OCI-LY1 (cell line): ENCODE measurements around the gene RGS9.

Experiments
- H2AFZ ChIP-seq: fragments of 200-600 bp; sonication (generic), shearing (Covaris generic); 2 replicates; pipeline ENCODE4 v1.6.0; 2014; ENCODE audit warnings: antibody characterized with exemption, mild to moderate bottlenecking, low read length
- H3F3A ChIP-seq: fragments of 200-600 bp; sonication (generic), shearing (Covaris generic); 2 replicates; pipeline ENCODE4 v1.6.0; 2014; ENCODE audit warnings: mild to moderate bottlenecking, antibody characterized with exemption, low read length, moderate library complexity; ENCODE audit not compliant: insufficient read depth
- H3K27ac ChIP-seq: fragments of 200-600 bp; sonication (generic); 2 replicates; pipeline ENCODE4 v1.5.1; 2014; ENCODE audit warnings: low read length, mixed run types, mild to moderate bottlenecking, low read depth; ENCODE audit not compliant: poor library complexity, severe bottlenecking
- H3K27me3 ChIP-seq: fragments of 200-600 bp; sonication (generic); 2 replicates; pipeline ENCODE4 v1.6.0; 2014; ENCODE audit warnings: antibody characterized with exemption, mild to moderate bottlenecking, low read length, moderate library complexity; ENCODE audit not compliant: insufficient read depth
- H3K36me3 ChIP-seq: fragments of 200-600 bp; sonication (generic); 2 replicates; pipeline ENCODE4 v1.6.1; 2014; ENCODE audit warnings: mild to moderate bottlenecking, antibody characterized with exemption, low read length, moderate library complexity, mixed read lengths; ENCODE audit not compliant: insufficient read depth
- H3K4me1 ChIP-seq: fragments of 200-600 bp; sonication (generic); 2 replicates; pipeline ENCODE4 v1.5.1; 2014; ENCODE audit warnings: mild to moderate bottlenecking, low read length, moderate library complexity; ENCODE audit not compliant: insufficient read depth, severe bottlenecking
- H3K4me2 ChIP-seq: fragments of 200-600 bp; sonication (generic), shearing (Covaris generic); 2 replicates; pipeline ENCODE4 v1.6.1; 2014; ENCODE audit warnings: low read length
- H3K4me3 ChIP-seq: fragments of 200-600 bp; sonication (generic); 2 replicates; pipeline ENCODE4 v1.5.1; 2014; ENCODE audit warnings: low read length, low read depth, mild to moderate bottlenecking, mixed read lengths; ENCODE audit not compliant: poor library complexity, severe bottlenecking
- H3K79me2 ChIP-seq: fragments of 200-600 bp; shearing (Covaris generic); 2 replicates; pipeline ENCODE4 v1.6.1; 2016; ENCODE audit warnings: mixed run types, low read length, mixed read lengths; ENCODE audit not compliant: insufficient read depth
- H3K9ac ChIP-seq: fragments of 200-600 bp; sonication (generic), shearing (Covaris generic); 2 replicates; pipeline ENCODE4 v1.6.1; 2014; ENCODE audit warnings: mild to moderate bottlenecking, low read length, mixed read lengths
- H3K9me2 ChIP-seq: fragments of 200-600 bp; sonication (generic), shearing (Covaris generic); 2 replicates; pipeline ENCODE4 v1.6.1; 2014; ENCODE audit warnings: low read depth, mild to moderate bottlenecking, low read length, mixed read lengths
- H3K9me3 ChIP-seq: fragments of 200-600 bp; shearing (Covaris generic); 2 replicates; pipeline ENCODE4 v1.6.1; 2014; ENCODE audit warnings: low read length, mixed read lengths
- H4K20me1 ChIP-seq: fragments of 200-600 bp; sonication (generic), shearing (Covaris generic); 2 replicates; pipeline ENCODE4 v1.6.0; 2016; ENCODE audit warnings: mild to moderate bottlenecking, low read length; ENCODE audit not compliant: insufficient read depth
- CTCF ChIP-seq: fragments of 200-600 bp; sonication (generic), shearing (Covaris generic); IDR thresholded peaks from 2 replicates; pipeline ENCODE4 v1.5.1; 2017; ENCODE audit warnings: mild to moderate bottlenecking, antibody characterized with exemption, low read length, moderate library complexity, mixed read lengths
- EZH2 ChIP-seq: fragments of 200-600 bp; sonication (generic), shearing (Covaris generic); IDR thresholded peaks from 2 replicates; pipeline ENCODE4 v1.8.0; 2017; ENCODE audit warnings: borderline replicate concordance, mixed run types, mild to moderate bottlenecking, antibody characterized with exemption, low read length, moderate library complexity, mixed read lengths

Gene RGS9

GRCh38 chr17:65142247-65142646 is 5.1 kb downstream of the RGS9 start:
- H3K9me3 ChIP-seq = no peaks in the 10 kb centered on the region
- TF ChIP-seq CTCF = no peak
- H3K4me3 ChIP-seq = no peak overlapping the region
- peaks cover 4% of the 10 kb centered on the region; the same call in 1 of the 2 replicates for H3K27me3 ChIP-seq
- H3F3A ChIP-seq = no peaks in the 10 kb centered on the region
- H3K27ac ChIP-seq = no peak overlapping the region
- peaks cover 5% of the 10 kb centered on the region for H3K4me1 ChIP-seq
- no peak overlapping the region for H3K4me2 ChIP-seq
- H3K79me2 ChIP-seq = no peaks in the 10 kb centered on the region
- no peaks in the 10 kb centered on the region for H3K36me3 ChIP-seq
- no peak overlapping the region for H3K9ac ChIP-seq
- no peak overlapping the region for H2AFZ ChIP-seq
- no peaks in the 10 kb centered on the region for H3K9me2 ChIP-seq
- no peaks in the 10 kb centered on the region for H4K20me1 ChIP-seq

- peaks cover 4% of the 10 kb centered on the region; the same call in 1 of the 2 replicates for H3K27me3 ChIP-seq
- H3K79me2 ChIP-seq = no peaks in the 10 kb centered on the region
- H3K9me2 ChIP-seq = no peaks in the 10 kb centered on the region
- no peak overlapping the region for H2AFZ ChIP-seq
- no peaks in the 10 kb centered on the region for H3K9me3 ChIP-seq
- TF ChIP-seq CTCF (no peak), EZH2 (no peak)
- no peaks in the 10 kb centered on the region for H3K4me1 ChIP-seq
- no peaks in the 10 kb centered on the region for H4K20me1 ChIP-seq
- no peak overlapping the region for H3K9ac ChIP-seq
- no peak overlapping the region for H3K4me2 ChIP-seq
- H3F3A ChIP-seq = no peaks in the 10 kb centered on the region
- no peak overlapping the region for H3K27ac ChIP-seq
- H3K4me3 ChIP-seq = no peak overlapping the region
- H3K36me3 ChIP-seq = no peaks in the 10 kb centered on the region
Observed at GRCh38 chr17:65143889-65144604, 6.9 kb downstream of the RGS9 start.

- no peaks in the 10 kb centered on the region for H4K20me1 ChIP-seq
- H3K4me3 ChIP-seq = no peak overlapping the region
- no peak overlapping the region for H3K4me2 ChIP-seq
- H3K27ac ChIP-seq = no peak overlapping the region
- H3K27me3 ChIP-seq = peaks cover 4% of the 10 kb centered on the region; the same call in 1 of the 2 replicates
- no peaks in the 10 kb centered on the region for H3K9me3 ChIP-seq
- no peaks in the 10 kb centered on the region for H3F3A ChIP-seq
- H3K79me2 ChIP-seq = no peaks in the 10 kb centered on the region
- TF ChIP-seq CTCF (no peak), EZH2 (no peak)
- no peak overlapping the region for H2AFZ ChIP-seq
- no peaks in the 10 kb centered on the region for H3K9me2 ChIP-seq
- H3K36me3 ChIP-seq = no peaks in the 10 kb centered on the region
- no peak overlapping the region for H3K9ac ChIP-seq
- no peaks in the 10 kb centered on the region for H3K4me1 ChIP-seq
Observed at GRCh38 chr17:65145743-65146142, 8.6 kb downstream of the RGS9 start.
